HG03378 (cell line): ENCODE measurements around the gene RCOR3.
"Not testable (repeated sequence)": the region's sequence is repeated elsewhere in the genome, so short reads cannot be mapped to it uniquely, and the experiment has no call there.

Source experiments
- ATAC-seq: cut with Tn5 transposase; IDR thresholded peaks from one replicate; pipeline ENCODE4 v1.9.1; 2021; ENCODE audit warnings: mild to moderate bottlenecking, moderate library complexity; ENCODE audit not compliant: unreplicated experiment

Gene RCOR3

GRCh38 chr1:211258756-211259637 is at the start of gene RCOR3:
TSS of gene RCOR3 (plus strand) at chr1:211259366. CDS start at chr1:211259561, 195 bp downstream.
- ATAC-seq: peak; percentile 55

- no peak for ATAC-seq
Observed at GRCh38 chr1:211210052-211210451, 49.1 kb upstream of the RCOR3 start.

- no peak for ATAC-seq
Observed at GRCh38 chr1:211210965-211211364, 48.2 kb upstream of the RCOR3 start.

GRCh38 chr1:211213702-211214101 is 45.5 kb upstream of the RCOR3 start:
- ATAC-seq: no peak

- no peak for ATAC-seq
Observed at GRCh38 chr1:211215577-211215976, 43.6 kb upstream of the RCOR3 start.

GRCh38 chr1:211217392-211217791 is 41.8 kb upstream of the RCOR3 start:
- ATAC-seq: no peak

GRCh38 chr1:211222469-211223234 is 36.5 kb upstream of the RCOR3 start:
- ATAC-seq: not testable (repeated sequence)

- not testable (repeated sequence) for ATAC-seq
Observed at GRCh38 chr1:211228573-211229364, 30.4 kb upstream of the RCOR3 start.

- ATAC-seq: no peak
Observed at GRCh38 chr1:211229365-211229759, 29.8 kb upstream of the RCOR3 start.

- ATAC-seq: no peak
Observed at GRCh38 chr1:211231873-211232272, 27.3 kb upstream of the RCOR3 start.

- ATAC-seq: no peak
Observed at GRCh38 chr1:211236633-211237320, 22.4 kb upstream of the RCOR3 start.

- no peak for ATAC-seq
Observed at GRCh38 chr1:211237579-211237978, 21.6 kb upstream of the RCOR3 start.

GRCh38 chr1:211240567-211240966 is 18.6 kb upstream of the RCOR3 start:
- not testable (repeated sequence) for ATAC-seq

- no peak for ATAC-seq
Observed at GRCh38 chr1:211241071-211241470, 18.1 kb upstream of the RCOR3 start.

GRCh38 chr1:211243639-211244038 is 15.5 kb upstream of the RCOR3 start:
- ATAC-seq: not testable (repeated sequence)

- ATAC-seq: not testable (repeated sequence)
Observed at GRCh38 chr1:211246583-211246982, 12.6 kb upstream of the RCOR3 start.

- ATAC-seq: no peak
Observed at GRCh38 chr1:211247921-211248320, 11.2 kb upstream of the RCOR3 start.

- not testable (repeated sequence) for ATAC-seq
Observed at GRCh38 chr1:211249611-211250010, 9.6 kb upstream of the RCOR3 start.

- no peak for ATAC-seq
Observed at GRCh38 chr1:211257826-211258225, 1.3 kb upstream of the RCOR3 start.

- ATAC-seq: peak; percentile 40
Observed at GRCh38 chr1:211258310-211258755, 833 bp upstream of the RCOR3 start.
